Skeletal muscle tissue (tissue), 4 donors: ENCODE data around the gene KIF5A. TPM values are rescaled to one million over a fixed set of nuclear protein-coding genes. Genes with fewer than 3 reads are reported as not detected.

Source experiments
- H3K27ac ChIP-seq: one replicate; pipeline ENCODE4 v1.7.0; 2013; ENCODE audit warnings: mild to moderate bottlenecking, low read depth, low read length, inconsistent platforms
- H3K27me3 ChIP-seq, 3 donors: one replicate each; pipeline ENCODE4 v1.7.0; 2013; ENCODE audit warnings: low read length in 3 of 3; ENCODE audit not compliant: control insufficient read depth in 3 of 3, insufficient read depth in 3 of 3
- H3K36me3 ChIP-seq, 3 donors: one replicate each; pipeline ENCODE4 v1.7.0; 2013; ENCODE audit warnings: low read length in 3 of 3; ENCODE audit not compliant: control insufficient read depth in 3 of 3, insufficient read depth in 3 of 3
- H3K4me1 ChIP-seq, 3 donors: one replicate each; pipeline ENCODE4 v1.7.0; 2013; ENCODE audit warnings: low read length in 3 of 3, mild to moderate bottlenecking in 3 of 3; ENCODE audit not compliant: control insufficient read depth in 3 of 3, insufficient read depth in 3 of 3
- H3K4me3 ChIP-seq, 3 donors: one replicate each; pipeline ENCODE4 v1.7.0; 2013; ENCODE audit warnings: low read length in 3 of 3
- H3K9ac ChIP-seq, 3 donors: one replicate each; pipeline ENCODE4 v1.7.0; 2013; ENCODE audit warnings: low read length in 3 of 3, mild to moderate bottlenecking in 3 of 3, moderate library complexity in 2 of 3, low read depth in 1 of 3
- H3K9me3 ChIP-seq, 3 donors: one replicate each; pipeline ENCODE4 v1.7.0; 2013; ENCODE audit warnings: low read length in 3 of 3; ENCODE audit not compliant: control insufficient read depth in 3 of 3
- total RNA-seq: library from RNA; depleted of rRNA; stranded (reverse); fragments of >200 nt; gene quantifications from one replicate; pipeline ENCODE4 v1.2.3, GENCODE V29; 2014
- donor health status: Osteomylitis.

Gene KIF5A
- total RNA-seq, 1 donor from 2014 or later: under 0.01 TPM

GRCh38 chr12:57622293-57623245 is 72.7 kb downstream of the KIF5A start:
- Histone ChIP-seq H3K36me3 (peaks cover 0 to 3% (median 0%) of the 10 kb centered on the region in 3 donors), H3K27me3 (peaks cover 73 to 81% (median 73%) of the 10 kb centered on the region in 3 donors)

GRCh38 chr12:57623385-57623784 is 73.5 kb downstream of the KIF5A start:
- peaks cover 65 to 83% (median 74%) of the 10 kb centered on the region in 3 donors for H3K27me3 ChIP-seq
- peaks cover 14 to 20% (median 16%) of the 10 kb centered on the region in 3 donors for H3K4me1 ChIP-seq

More at GRCh38 chr12:57622293-57623245, 72.7 kb downstream of the KIF5A start:
- no peak overlapping the region for H3K27ac ChIP-seq
- H3K9me3 ChIP-seq: no peaks in the 10 kb centered on the region
- no peak overlapping the region for H3K9ac ChIP-seq
- H3K4me1 ChIP-seq: peaks cover 14 to 20% (median 16%) of the 10 kb centered on the region in 3 donors
- no peak overlapping the region for H3K4me3 ChIP-seq

GRCh38 chr12:57623811-57624390 is 74.1 kb downstream of the KIF5A start:
- peaks cover 0 to 8% (median 6%) of the 10 kb centered on the region in 3 donors for H3K36me3 ChIP-seq
- no peak overlapping the region for H3K9ac ChIP-seq
- H3K4me1 ChIP-seq: peaks cover 14 to 20% (median 16%) of the 10 kb centered on the region in 3 donors
- peaks cover 65 to 85% (median 71%) of the 10 kb centered on the region in 3 donors for H3K27me3 ChIP-seq
- no peak overlapping the region for H3K4me3 ChIP-seq
- H3K27ac ChIP-seq: no peak overlapping the region
- no peaks in the 10 kb centered on the region for H3K9me3 ChIP-seq

More at GRCh38 chr12:57623385-57623784, 73.5 kb downstream of the KIF5A start:
- Histone ChIP-seq H3K4me3 (no peak overlapping the region), H3K27ac (no peak overlapping the region), H3K36me3 (peaks cover 0 to 3% (median 3%) of the 10 kb centered on the region in 3 donors), H3K9ac (no peak overlapping the region), H3K9me3 (no peaks in the 10 kb centered on the region)

GRCh38 chr12:57624441-57625220 is 74.8 kb downstream of the KIF5A start:
- H3K9me3 ChIP-seq: no peaks in the 10 kb centered on the region
- H3K4me1 ChIP-seq: peaks cover 14 to 19% (median 16%) of the 10 kb centered on the region in 3 donors
- no peak overlapping the region for H3K4me3 ChIP-seq
- H3K27me3 ChIP-seq: peaks cover 58 to 78% (median 65%) of the 10 kb centered on the region in 3 donors
- H3K27ac ChIP-seq: no peak overlapping the region
- H3K9ac ChIP-seq: no peak overlapping the region
- H3K36me3 ChIP-seq: peaks cover 0 to 10% (median 6%) of the 10 kb centered on the region in 3 donors

- Histone ChIP-seq H3K9me3 (no peaks in the 10 kb centered on the region), H3K9ac (no peak overlapping the region), H3K27me3 (peaks cover 53 to 70% (median 56%) of the 10 kb centered on the region in 3 donors), H3K4me3 (no peak overlapping the region), H3K27ac (no peak overlapping the region), H3K36me3 (peaks cover 0 to 10% (median 10%) of the 10 kb centered on the region in 3 donors), H3K4me1 (peaks cover 12 to 14% (median 14%) of the 10 kb centered on the region in 3 donors)
Measured at GRCh38 chr12:57625261-57626032, 75.6 kb downstream of the KIF5A start.

- Histone ChIP-seq H3K4me3 (no peak overlapping the region), H3K9ac (no peak overlapping the region), H3K9me3 (no peaks in the 10 kb centered on the region), H3K27ac (no peak overlapping the region), H3K4me1 (peaks cover 9 to 14% (median 10%) of the 10 kb centered on the region in 3 donors), H3K27me3 (peaks cover 48 to 66% (median 51%) of the 10 kb centered on the region in 3 donors), H3K36me3 (peaks cover 0 to 10% (median 10%) of the 10 kb centered on the region in 3 donors)
Measured at GRCh38 chr12:57626111-57626920, 76.5 kb downstream of the KIF5A start.

GRCh38 chr12:57626921-57627445 is 77.1 kb downstream of the KIF5A start:
- H3K27me3 ChIP-seq: peaks cover 43 to 65% (median 44%) of the 10 kb centered on the region in 3 donors
- H3K9ac ChIP-seq: no peak overlapping the region
- no peak overlapping the region for H3K4me3 ChIP-seq
- H3K4me1 ChIP-seq: peaks cover 2 to 13% (median 9%) of the 10 kb centered on the region in 3 donors
- H3K36me3 ChIP-seq: peaks cover 0 to 10% (median 10%) of the 10 kb centered on the region in 3 donors
- H3K9me3 ChIP-seq: no peaks in the 10 kb centered on the region
- H3K27ac ChIP-seq: no peak overlapping the region

GRCh38 chr12:57627501-57628279 is 77.8 kb downstream of the KIF5A start:
- Histone ChIP-seq H3K27me3 (peaks cover 36 to 62% (median 37%) of the 10 kb centered on the region in 3 donors), H3K9me3 (no peaks in the 10 kb centered on the region), H3K4me1 (peaks cover 0 to 14% (median 13%) of the 10 kb centered on the region in 3 donors), H3K4me3 (no peak overlapping the region), H3K36me3 (peaks cover 0 to 10% (median 10%) of the 10 kb centered on the region in 3 donors), H3K27ac (no peak overlapping the region), H3K9ac (no peak overlapping the region)
